GM10266 (cell line): ENCODE measurements around the gene DUSP3.
"Not testable (repeated sequence)": the region's sequence is repeated elsewhere in the genome, so short reads cannot be mapped to it uniquely, and the experiment has no call there.

ENCODE experiments used
- DNase-seq: peaks from one replicate; pipeline ENCODE4 v3.0.0; 2012; ENCODE audit errors: extremely low spot score
- CTCF ChIP-seq: IDR thresholded peaks from 2 replicates; pipeline ENCODE4 v1.5.1; 2012; ENCODE audit warnings: mild to moderate bottlenecking, low read depth; ENCODE audit not compliant: control insufficient read depth, insufficient read depth; ENCODE audit errors: missing control alignments

DUSP3 gene

GRCh38 chr17:43801844-43802243, 23.1 kb upstream of the DUSP3 start:
- no peak for DNase-seq
- no peak for TF ChIP-seq CTCF

GRCh38 chr17:43800736-43801135, 22.0 kb upstream of the DUSP3 start:
- TF ChIP-seq CTCF = no peak
- DNase-seq = no peak

GRCh38 chr17:43799047-43799446, 20.3 kb upstream of the DUSP3 start:
- TF ChIP-seq CTCF = no peak
- DNase-seq = no peak

- not testable (repeated sequence) for DNase-seq
Measured at GRCh38 chr17:43798024-43798423, 19.2 kb upstream of the DUSP3 start.

GRCh38 chr17:43792668-43793067, 13.9 kb upstream of the DUSP3 start:
- DNase-seq = not testable (repeated sequence)

- TF ChIP-seq CTCF = no peak
- DNase-seq = no peak
Measured at GRCh38 chr17:43791589-43791988, 12.8 kb upstream of the DUSP3 start.

- TF ChIP-seq CTCF = no peak
- DNase-seq = no peak
Measured at GRCh38 chr17:43790311-43790940, 11.6 kb upstream of the DUSP3 start.

- no peak for TF ChIP-seq CTCF
- no peak for DNase-seq
Measured at GRCh38 chr17:43789482-43789881, 10.7 kb upstream of the DUSP3 start.
